ENCODE results near the gene MT1G.

MT1G gene

DNA sequence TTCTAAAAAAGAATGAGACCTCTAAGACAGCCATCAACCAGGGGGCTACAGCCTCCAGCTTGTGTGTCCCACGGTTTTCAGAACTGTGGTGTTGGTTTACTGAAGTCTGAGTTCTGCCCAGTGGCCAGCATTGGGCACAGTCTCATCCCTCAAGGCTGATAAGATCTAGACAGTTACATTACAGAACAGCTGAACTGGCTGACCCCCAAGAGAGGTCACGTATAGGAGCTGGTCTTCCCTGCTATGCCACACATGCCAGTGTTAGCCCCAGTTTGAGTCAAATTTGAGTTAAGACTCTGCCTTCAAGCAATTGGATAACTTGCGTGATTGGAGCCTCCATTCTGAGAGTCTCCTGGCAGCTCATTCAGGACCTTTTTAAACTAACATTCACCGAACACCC, 47.3 kb upstream of the MT1G start:
- Histone ChIP-seq H4K20me1 (ENCODE audit: insufficient read depth, low read length) (no peaks in the 10 kb centered on the region), H3K4me3 (ENCODE audit: low read depth, low read length, poor library complexity, severe bottlenecking) (no peak overlapping the region), H3K27ac (ENCODE audit: low read depth, low read length, poor library complexity, severe bottlenecking) (no peak overlapping the region), H2AFZ (ENCODE audit: low read length) (no peak overlapping the region), H3K9me2 (ENCODE audit: low read depth, low read length) (no peaks in the 10 kb centered on the region), H3K79me2 (ENCODE audit: insufficient read depth, low read length) (no peaks in the 10 kb centered on the region), H3F3A (ENCODE audit: insufficient read depth, low read length) (no peaks in the 10 kb centered on the region), H3K4me2 (ENCODE audit: low read length) (no peak overlapping the region), H3K9me3 (ENCODE audit: low read length) (no peaks in the 10 kb centered on the region), H3K4me1 (ENCODE audit: insufficient read depth, low read length, severe bottlenecking) (no peaks in the 10 kb centered on the region), H3K27me3 (ENCODE audit: insufficient read depth, low read length) (peaks cover 4% of the 10 kb centered on the region; the same call in 1 of the 2 replicates), H3K36me3 (ENCODE audit: insufficient read depth, low read length) (no peaks in the 10 kb centered on the region), H3K9ac (ENCODE audit: low read length) (no peak overlapping the region)
- TF ChIP-seq, protein P1, sequence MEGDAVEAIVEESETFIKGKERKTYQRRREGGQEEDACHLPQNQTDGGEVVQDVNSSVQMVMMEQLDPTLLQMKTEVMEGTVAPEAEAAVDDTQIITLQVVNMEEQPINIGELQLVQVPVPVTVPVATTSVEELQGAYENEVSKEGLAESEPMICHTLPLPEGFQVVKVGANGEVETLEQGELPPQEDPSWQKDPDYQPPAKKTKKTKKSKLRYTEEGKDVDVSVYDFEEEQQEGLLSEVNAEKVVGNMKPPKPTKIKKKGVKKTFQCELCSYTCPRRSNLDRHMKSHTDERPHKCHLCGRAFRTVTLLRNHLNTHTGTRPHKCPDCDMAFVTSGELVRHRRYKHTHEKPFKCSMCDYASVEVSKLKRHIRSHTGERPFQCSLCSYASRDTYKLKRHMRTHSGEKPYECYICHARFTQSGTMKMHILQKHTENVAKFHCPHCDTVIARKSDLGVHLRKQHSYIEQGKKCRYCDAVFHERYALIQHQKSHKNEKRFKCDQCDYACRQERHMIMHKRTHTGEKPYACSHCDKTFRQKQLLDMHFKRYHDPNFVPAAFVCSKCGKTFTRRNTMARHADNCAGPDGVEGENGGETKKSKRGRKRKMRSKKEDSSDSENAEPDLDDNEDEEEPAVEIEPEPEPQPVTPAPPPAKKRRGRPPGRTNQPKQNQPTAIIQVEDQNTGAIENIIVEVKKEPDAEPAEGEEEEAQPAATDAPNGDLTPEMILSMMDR (IDR thresholded peaks at IDR 0.05; ENCODE audit: low read length) = no peak
- TF ChIP-seq EZH2 (IDR thresholded peaks at IDR 0.05; ENCODE audit: borderline replicate concordance, low read length) = no peak

DNA sequence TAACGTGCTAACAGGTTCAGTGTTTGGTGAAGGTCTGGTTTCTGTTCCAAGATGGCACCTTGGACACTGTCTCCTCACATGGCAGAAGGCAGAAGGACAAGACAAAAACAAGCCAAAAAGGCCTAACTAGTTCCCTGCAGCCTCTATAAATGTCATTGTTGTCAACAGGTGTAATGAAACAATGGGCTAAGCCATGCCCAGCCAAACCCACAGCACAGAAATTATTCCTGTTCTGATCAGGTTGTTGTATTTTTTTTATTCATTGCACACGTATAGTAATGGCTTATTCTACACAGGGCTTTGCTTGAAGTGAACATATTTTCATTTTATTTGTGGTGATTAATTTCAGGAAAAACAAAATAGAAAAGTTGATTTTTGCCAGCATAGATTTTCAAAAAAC, 45.9 kb upstream of the MT1G start:
- Histone ChIP-seq H3K27me3 (ENCODE audit: insufficient read depth, low read length) (peaks cover 4% of the 10 kb centered on the region; the same call in 1 of the 2 replicates), H3K9me3 (ENCODE audit: low read length) (no peaks in the 10 kb centered on the region), H3F3A (ENCODE audit: insufficient read depth, low read length) (no peaks in the 10 kb centered on the region), H3K9ac (ENCODE audit: low read length) (no peak overlapping the region), H3K79me2 (ENCODE audit: insufficient read depth, low read length) (no peaks in the 10 kb centered on the region), H3K4me1 (ENCODE audit: insufficient read depth, low read length, severe bottlenecking) (peaks cover under 1% of the 10 kb centered on the region), H3K9me2 (ENCODE audit: low read depth, low read length) (no peaks in the 10 kb centered on the region), H3K4me2 (ENCODE audit: low read length) (no peak overlapping the region), H3K36me3 (ENCODE audit: insufficient read depth, low read length) (no peaks in the 10 kb centered on the region), H3K27ac (ENCODE audit: low read depth, low read length, poor library complexity, severe bottlenecking) (no peak overlapping the region), H2AFZ (ENCODE audit: low read length) (no peak overlapping the region), H3K4me3 (ENCODE audit: low read depth, low read length, poor library complexity, severe bottlenecking) (no peak overlapping the region), H4K20me1 (ENCODE audit: insufficient read depth, low read length) (no peaks in the 10 kb centered on the region)
- TF ChIP-seq EZH2 (IDR thresholded peaks at IDR 0.05; ENCODE audit: borderline replicate concordance, low read length) = no peak
- TF ChIP-seq, protein P1 (IDR thresholded peaks at IDR 0.05; ENCODE audit: low read length) = no peak

DNA sequence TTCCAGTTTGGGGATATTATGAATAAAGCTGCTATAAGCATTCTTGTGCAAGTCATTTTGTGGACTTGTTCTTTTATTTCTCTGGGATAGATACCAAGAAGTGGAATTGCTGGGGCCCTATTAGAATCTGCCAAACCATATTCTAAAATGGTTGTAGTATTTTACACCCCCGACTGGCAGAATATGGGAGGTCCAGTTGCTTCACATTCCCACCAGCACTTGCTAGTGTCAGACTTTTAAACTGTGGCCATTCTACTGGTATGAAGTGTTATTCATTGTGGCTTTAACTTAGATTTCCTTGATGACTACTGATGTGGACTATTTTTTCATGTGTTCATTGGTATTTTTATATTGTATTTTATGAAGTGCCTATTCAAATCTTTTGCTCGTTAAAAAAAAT, 44.0 kb upstream of the MT1G start:
- Histone ChIP-seq H3K36me3 (ENCODE audit: insufficient read depth, low read length) (no peaks in the 10 kb centered on the region), H3K27ac (ENCODE audit: low read depth, low read length, poor library complexity, severe bottlenecking) (no peak overlapping the region), H3K9me2 (ENCODE audit: low read depth, low read length) (no peaks in the 10 kb centered on the region), H3K9me3 (ENCODE audit: low read length) (no peaks in the 10 kb centered on the region), H4K20me1 (ENCODE audit: insufficient read depth, low read length) (no peaks in the 10 kb centered on the region), H3K9ac (ENCODE audit: low read length) (no peak overlapping the region), H3K4me2 (ENCODE audit: low read length) (no peak overlapping the region), H3K79me2 (ENCODE audit: insufficient read depth, low read length) (no peaks in the 10 kb centered on the region), H3K27me3 (ENCODE audit: insufficient read depth, low read length) (peaks cover 4% of the 10 kb centered on the region; the same call in 1 of the 2 replicates), H3K4me3 (ENCODE audit: low read depth, low read length, poor library complexity, severe bottlenecking) (no peak overlapping the region), H3K4me1 (ENCODE audit: insufficient read depth, low read length, severe bottlenecking) (peaks cover 7% of the 10 kb centered on the region), H3F3A (ENCODE audit: insufficient read depth, low read length) (no peaks in the 10 kb centered on the region), H2AFZ (ENCODE audit: low read length) (no peak overlapping the region)
- TF ChIP-seq, protein P1 (IDR thresholded peaks at IDR 0.05; ENCODE audit: low read length) = no peak
- TF ChIP-seq EZH2 (IDR thresholded peaks at IDR 0.05; ENCODE audit: borderline replicate concordance, low read length) = no peak

Data from OCI-LY1 (cell line).